ENCODE measurements around the gene FBXO40.

- TF ChIP-seq ZNF274 (IDR thresholded peaks at IDR 0.05; ENCODE audit: low read depth, low read length): no peak
- TF ChIP-seq SUZ12 (IDR thresholded peaks at IDR 0.05; ENCODE audit: extremely low read depth, insufficient read depth, insufficient read length): no peak
Observed at GRCh38 chr3:121562148-121562547, 31.0 kb upstream of the FBXO40 start.

Measured in NT2/D1 (cell line).